OCI-LY7 (cell line): ENCODE results near the gene KRT6B. TPM values are rescaled to one million over a fixed set of nuclear protein-coding genes. Genes with fewer than 3 reads are reported as not detected.
"Not testable (repeated sequence)": the region's sequence is repeated elsewhere in the genome, so short reads cannot be mapped to it uniquely, and the experiment has no call there.

Experiments
- BruUV-seq: library from RNA; stranded (reverse); fragments of 400-500 nt; replicated peaks from 2 replicates; lab custom pipeline; 2021; lab: Mats Ljungman, UMichigan
- CTCF ChIA-PET: fragments of 300-600 bp; sonication (Branson Sonifier 250); formaldehyde crosslinking; loops from one replicate; lab custom pipeline; 2022; ENCODE audit warnings: antibody characterized with exemption; ENCODE audit not compliant: unreplicated experiment; lab: Charles Lee
- POLR2A ChIA-PET: fragments of 300-600 bp; sonication (Branson Sonifier 250); formaldehyde crosslinking; loops from one replicate; lab custom pipeline; 2022; ENCODE audit warnings: antibody characterized with exemption; lab: Charles Lee
- DNase-seq: peaks from one replicate; pipeline ENCODE4 v3.0.0-alpha.2; 2015; ENCODE audit warnings: low spot score
- H2AFZ ChIP-seq: fragments of 200-600 bp; sonication (generic), shearing (Covaris generic); 2 replicates; pipeline ENCODE4 v1.6.1; 2014; ENCODE audit warnings: mild to moderate bottlenecking, antibody characterized with exemption, low read length, moderate library complexity
- H3K27ac ChIP-seq: fragments of 200-600 bp; sonication (generic); 2 replicates; pipeline ENCODE4 v1.5.1; 2014; ENCODE audit warnings: mixed run types, low read depth, mild to moderate bottlenecking, moderate library complexity, low read length, inconsistent platforms; ENCODE audit not compliant: poor library complexity, severe bottlenecking
- H3K36me3 ChIP-seq: fragments of 200-600 bp; sonication (generic); 2 replicates; pipeline ENCODE4 v1.6.1; 2014; ENCODE audit warnings: mild to moderate bottlenecking, antibody characterized with exemption, low read length, moderate library complexity, mixed read lengths; ENCODE audit not compliant: insufficient read depth
- H3K4me1 ChIP-seq: fragments of 200-600 bp; sonication (generic); 2 replicates; pipeline ENCODE4 v1.5.1; 2014; ENCODE audit warnings: mild to moderate bottlenecking, low read length; ENCODE audit not compliant: insufficient read depth, poor library complexity, severe bottlenecking
- H3K4me2 ChIP-seq: fragments of 200-600 bp; sonication (generic); 2 replicates; pipeline ENCODE4 v1.6.1; 2014; ENCODE audit warnings: mild to moderate bottlenecking, low read length
- H3K4me3 ChIP-seq: fragments of 200-600 bp; sonication (generic); 2 replicates; pipeline ENCODE4 v1.5.1; 2014; ENCODE audit warnings: mild to moderate bottlenecking, low read depth, low read length; ENCODE audit not compliant: poor library complexity, severe bottlenecking
- H3K79me2 ChIP-seq: fragments of 200-600 bp; sonication (generic); 2 replicates; pipeline ENCODE4 v1.6.1; 2016; ENCODE audit warnings: low read depth, mild to moderate bottlenecking, low read length, moderate library complexity, mixed read lengths; ENCODE audit not compliant: insufficient read depth
- H3K9me2 ChIP-seq: fragments of 200-600 bp; sonication (generic); 2 replicates; pipeline ENCODE4 v1.6.1; 2016; ENCODE audit warnings: mild to moderate bottlenecking, low read length, mixed read lengths; ENCODE audit not compliant: insufficient read depth
- H3K9me3 ChIP-seq: fragments of 200-600 bp; sonication (generic); 2 replicates; pipeline ENCODE4 v1.6.1; 2014; ENCODE audit warnings: mild to moderate bottlenecking, mixed run types, low read length, mixed read lengths
- H4K20me1 ChIP-seq: fragments of 200-600 bp; sonication (generic); 2 replicates; pipeline ENCODE4 v1.6.1; 2014; ENCODE audit warnings: mild to moderate bottlenecking, antibody characterized with exemption, low read length, moderate library complexity, mixed read lengths; ENCODE audit not compliant: insufficient read depth
- CTCF ChIP-seq: fragments of 200-600 bp; sonication (generic); conservative IDR thresholded peaks from 2 replicates; pipeline ENCODE4 v1.5.1; 2014; ENCODE audit warnings: mild to moderate bottlenecking, antibody characterized with exemption, low read length, moderate library complexity, mixed read lengths
- EZH2phosphoT487 ChIP-seq: fragments of 200-600 bp; sonication (generic); IDR thresholded peaks from 2 replicates; pipeline ENCODE4 v1.6.1; 2018; ENCODE audit warnings: low read depth, borderline replicate concordance, mild to moderate bottlenecking, mixed run types, antibody characterized with exemption, low read length, moderate library complexity, mixed read lengths
- intact Hi-C: fragments of 100-400 bp; cut with micrococcal nuclease; formaldehyde crosslinking; loops from one replicate; pipeline ENCODE4 v1.10.0; 2022; ENCODE audit not compliant: unreplicated experiment
- total RNA-seq, 2 experiments: library from RNA; depleted of rRNA in 1 of 2; stranded (reverse); fragments of >200 nt in 1 of 2; shearing (Covaris generic) in 1 of 2; gene quantifications; 2 replicates each; pipeline ENCODE4 v1.2.3, GENCODE V29; 2014 to 2022

Gene KRT6B
- total RNA-seq, 2 experiments from 2014 or later: not detected

GRCh38 chr12:52494518-52494917 lies 42.6 kb upstream of the KRT6B start:
- H3K9me3 ChIP-seq: no peaks in the 10 kb centered on the region
- no peaks in the 10 kb centered on the region for H3K79me2 ChIP-seq
- H3K27ac ChIP-seq: no peak overlapping the region
- TF ChIP-seq CTCF: no peak
- TF ChIP-seq EZH2phosphoT487: no peak
- no peaks in the 10 kb centered on the region for H4K20me1 ChIP-seq
- H3K4me3 ChIP-seq: no peak overlapping the region
- intact Hi-C loops: no loop called here
- BruUV-seq: no TSS peak
- ChIA-PET POLR2A (interaction anchor here (0.7 kb wide), 1 partner anchor 445 kb away, joined by 3 read pairs; no protein-coding TSS in a partner anchor), CTCF (no interaction called here)
- no peak for DNase-seq
- H3K36me3 ChIP-seq: no peaks in the 10 kb centered on the region
- no peaks in the 10 kb centered on the region for H3K9me2 ChIP-seq
- no peak overlapping the region for H3K4me2 ChIP-seq
- H2AFZ ChIP-seq: no peak overlapping the region
- peaks cover 21% of the 10 kb centered on the region for H3K4me1 ChIP-seq

- no peak overlapping the region for H2AFZ ChIP-seq
- H3K4me3 ChIP-seq: no peak overlapping the region
- no peaks in the 10 kb centered on the region for H3K9me2 ChIP-seq
- peaks cover 21% of the 10 kb centered on the region for H3K4me1 ChIP-seq
- no peaks in the 10 kb centered on the region for H3K79me2 ChIP-seq
- ChIA-PET CTCF (no interaction called here), POLR2A (no interaction called here)
- DNase-seq: no peak
- intact Hi-C loops: no loop called here
- H3K4me2 ChIP-seq: no peak overlapping the region
- H3K36me3 ChIP-seq: no peaks in the 10 kb centered on the region
- H4K20me1 ChIP-seq: no peaks in the 10 kb centered on the region
- no TSS peak for BruUV-seq
- no peak overlapping the region for H3K27ac ChIP-seq
- no peak for TF ChIP-seq CTCF
- TF ChIP-seq EZH2phosphoT487: no peak
- H3K9me3 ChIP-seq: no peaks in the 10 kb centered on the region
These were observed 42.2 kb upstream of the KRT6B start for GRCh38 chr12:52494100-52494499.

GRCh38 chr12:52493172-52493571 lies 41.2 kb upstream of the KRT6B start, which contains the start of gene KRT6A:
Gene KRT6A (minus strand): TSS chr12:52493257. CDS start chr12:52493188, 69 bp downstream.
- CTCF ChIA-PET: no interaction called here
- H3K4me2 ChIP-seq: no peak within 1 kb of the TSS
- no TSS peak for BruUV-seq
- no peak for DNase-seq
- no peaks in the 10 kb centered on the region for H3K9me3 ChIP-seq
- POLR2A ChIA-PET: no interaction called here
- no peak within 1 kb of the TSS for H3K27ac ChIP-seq
- H3K4me3 ChIP-seq: no peak within 1 kb of the TSS
- intact Hi-C loops: no loop called here
- H3K9me2 ChIP-seq: no peaks in the 10 kb centered on the region
- H3K4me1 ChIP-seq: peaks cover 21% of the 10 kb centered on the region
- no peaks in the 10 kb centered on the region for H4K20me1 ChIP-seq
- no peaks in the 10 kb centered on the region for H3K36me3 ChIP-seq
- no peak within 1 kb of the TSS for H2AFZ ChIP-seq
- no peaks in the 10 kb centered on the region for H3K79me2 ChIP-seq
- TF ChIP-seq CTCF (no peak), EZH2phosphoT487 (no peak)

- H4K20me1 ChIP-seq, DNase-seq, intact Hi-C loops, H3K79me2 ChIP-seq, CTCF ChIA-PET, H3K9me3 ChIP-seq, BruUV-seq, H3K9me2 ChIP-seq, H3K36me3 ChIP-seq, H2AFZ ChIP-seq, POLR2A ChIA-PET, H3K4me3 ChIP-seq, H3K4me2 ChIP-seq, H3K27ac ChIP-seq: not testable (repeated sequence)
- peaks cover 21% of the 10 kb centered on the region for H3K4me1 ChIP-seq
These were observed 40.5 kb upstream of the KRT6B start for GRCh38 chr12:52492405-52492804.
